GM12878 (cell line): ENCODE results near the gene PPIL3. TPM values are rescaled to one million over a fixed set of nuclear protein-coding genes. Genes with fewer than 3 reads are reported as not detected.

ENCODE experiments used
- ATAC-seq: fragments of 200-7000 bp; cut with Tn5 transposase; 3 replicates; pipeline ENCODE4 v1.9.1; 2020; ENCODE audit warnings: mild to moderate bottlenecking, moderate library complexity
- BruUV-seq: library from RNA; stranded (reverse); fragments of 400-500 nt; replicated peaks from 2 replicates; lab custom pipeline; 2021; lab: Mats Ljungman, UMichigan
- CTCF ChIA-PET: fragments of 300-600 bp; sonication (Branson Sonifier 250); formaldehyde crosslinking; extraction: SDS; loops from one replicate; lab custom pipeline; 2021; ENCODE audit warnings: inconsistent platforms; lab: Yijun Ruan, JAX
- POLR2A ChIA-PET: fragments of 350-600 bp; formaldehyde crosslinking; extraction: SDS; loops from one replicate; lab custom pipeline; 2021; ENCODE audit warnings: inconsistent platforms; lab: Charles Lee
- RAD21 ChIA-PET: fragments of 300-600 bp; sonication (Branson Sonifier 250); formaldehyde crosslinking; loops from one replicate; lab custom pipeline; 2023; ENCODE audit warnings: antibody characterized with exemption; ENCODE audit not compliant: unreplicated experiment; lab: Charles Lee
- SMC1A ChIA-PET: fragments of 300-600 bp; sonication (Branson Sonifier 250); formaldehyde crosslinking; loops from one replicate; lab custom pipeline; 2023; ENCODE audit not compliant: unreplicated experiment, uncharacterized antibody; lab: Charles Lee
- DNase-seq: peaks from one replicate; pipeline ENCODE4 v3.0.0-alpha.2; 2011; ENCODE audit warnings: low read depth, low spot score
- FAIRE-seq: peaks from 3 replicates; lab custom pipeline; 2011; peaks lifted over from hg19 to GRCh38; lab: Jason Lieb, UNC
- H2AFZ ChIP-seq: 2 replicates; pipeline ENCODE4 v1.6.0; 2011; ENCODE audit warnings: low read depth, low read length, control low read depth; ENCODE audit not compliant: control insufficient read depth
- H3K27ac ChIP-seq: 2 replicates; pipeline ENCODE4 v1.5.1; 2011; ENCODE audit warnings: control low read depth; ENCODE audit not compliant: control insufficient read depth, insufficient read depth
- H3K27me3 ChIP-seq, 2 experiments: replicated peaks in 1 of 2; 2 replicates each; pipeline versions ENCODE4 v1.6.0 to v1.6.1; 2011; ENCODE audit warnings: low read length in 1 of 2; ENCODE audit not compliant: control insufficient read depth in 2 of 2, insufficient read depth in 2 of 2
- H3K36me3 ChIP-seq, 2 experiments: 2 replicates each; pipeline ENCODE4 v1.5.1; 2011; ENCODE audit warnings: low read length in 1 of 2; ENCODE audit not compliant: control insufficient read depth in 2 of 2, insufficient read depth in 2 of 2
- H3K4me1 ChIP-seq: 2 replicates; pipeline ENCODE4 v1.6.1; 2011; ENCODE audit warnings: mild to moderate bottlenecking, low read length, moderate library complexity, mixed read lengths; ENCODE audit not compliant: control insufficient read depth, insufficient read depth
- H3K4me2 ChIP-seq: 2 replicates; pipeline ENCODE4 v1.6.0; 2011; ENCODE audit warnings: control low read depth; ENCODE audit not compliant: control insufficient read depth, insufficient read depth
- H3K4me3 ChIP-seq: fragments of 200-600 bp; sonication (generic); 2 replicates; pipeline ENCODE4 v1.5.1; 2016
- H3K79me2 ChIP-seq: 2 replicates; pipeline ENCODE4 v1.6.0; 2011; ENCODE audit warnings: low read length; ENCODE audit not compliant: control insufficient read depth, insufficient read depth
- H3K9ac ChIP-seq: 2 replicates; pipeline ENCODE4 v1.8.0; 2011; ENCODE audit warnings: low read length, control low read depth, mixed read lengths; ENCODE audit not compliant: control insufficient read depth, insufficient read depth
- H3K9me3 ChIP-seq: replicated peaks from 3 replicates; pipeline ENCODE4 v1.5.1; 2011; ENCODE audit warnings: mild to moderate bottlenecking, low read length; ENCODE audit not compliant: control insufficient read depth, insufficient read depth
- H4K20me1 ChIP-seq: 2 replicates; pipeline ENCODE4 v1.6.0; 2011; ENCODE audit not compliant: control insufficient read depth, insufficient read depth
- CREB1 ChIP-seq: IDR thresholded peaks from 2 replicates; pipeline ENCODE4 v1.6.1; 2012; ENCODE audit warnings: low read depth, mild to moderate bottlenecking, inconsistent platforms
- HSF1 ChIP-seq: fragments of 150-350 bp; IDR thresholded peaks from 2 replicates; pipeline ENCODE4 v1.6.1; 2014; ENCODE audit warnings: mild to moderate bottlenecking, low read depth, low read length
- MAX ChIP-seq: IDR thresholded peaks from 2 replicates; pipeline ENCODE4 v1.6.1; 2012; ENCODE audit warnings: low read depth, low read length, improper control_type of control experiment
- MLLT1 ChIP-seq: fragments of 450-650 bp; IDR thresholded peaks from 2 replicates; pipeline ENCODE4 v1.6.1; 2016; ENCODE audit warnings: mild to moderate bottlenecking
- MXI1 ChIP-seq: fragments of 150-350 bp; IDR thresholded peaks from 2 replicates; pipeline ENCODE4 v1.6.1; 2011; ENCODE audit warnings: low read depth, mild to moderate bottlenecking, inconsistent platforms, low read length, improper control_type of control experiment
- PBX3 ChIP-seq: IDR thresholded peaks from 2 replicates; pipeline ENCODE4 v1.6.1; 2011; ENCODE audit warnings: mild to moderate bottlenecking, low read depth, low read length, moderate library complexity; ENCODE audit not compliant: insufficient replicate concordance
- SMAD1 ChIP-seq: fragments of 450-650 bp; IDR thresholded peaks from 2 replicates; pipeline ENCODE4 v1.6.1; 2018; ENCODE audit warnings: mild to moderate bottlenecking, low read depth; ENCODE audit not compliant: partially characterized antibody
- ZBTB11 ChIP-seq: fragments of 450-650 bp; formaldehyde crosslinking; IDR thresholded peaks from 2 replicates; pipeline ENCODE4 v1.5.0; 2022; ENCODE audit warnings: mild to moderate bottlenecking, missing genetic modification characterization
- ZBTB33 ChIP-seq: fragments of 450-650 bp; IDR thresholded peaks from 2 replicates; pipeline ENCODE4 v1.6.1; 2017; ENCODE audit warnings: mild to moderate bottlenecking
- ZNF217 ChIP-seq: fragments of 450-650 bp; IDR thresholded peaks from 2 replicates; pipeline ENCODE4 v1.6.1; 2017; ENCODE audit warnings: antibody characterized with exemption, mild to moderate bottlenecking
- ZNF24 ChIP-seq: fragments of 450-650 bp; IDR thresholded peaks from 2 replicates; pipeline ENCODE4 v1.6.1; 2017; ENCODE audit warnings: antibody characterized with exemption, mild to moderate bottlenecking
- WGBS: methylation state at CpG from one replicate; pipeline ENCODE4 v1.1.6; 2016; ENCODE audit warnings: low lambda C conversion rate; ENCODE audit not compliant: insufficient replicate concordance, insufficient coverage; ENCODE audit errors: missing lambda C conversion rate; 5-methylcytosine and 5-hydroxymethylcytosine counted together
- in situ Hi-C: fragments of 300-500 bp; cut with MboI; formaldehyde crosslinking; loops from 9 replicates; pipeline ENCODE4 v1.14.3; 2018; ENCODE audit warnings: mixed read lengths
- intact Hi-C: fragments of 100-400 bp; cut with micrococcal nuclease; formaldehyde crosslinking; loops from one replicate; pipeline ENCODE4 v1.14.2; 2022; ENCODE audit not compliant: unreplicated experiment
- polyA plus RNA-seq, 11 experiments: library from polyadenylated mRNA; depleted of rRNA in 4 of 11; unstranded in 6 of 11; stranded (reverse) in 5 of 11; fragments of >200 nt; fragmentation: Nextera tagmentation in 4 of 11; fragmentation: Illumina TruSeq in 1 of 11; extraction: Ambion mirVana in 4 of 11; extraction: Trizol in 1 of 11; gene quantifications; 1 replicate in 1 of 11; 2 replicates in 10 of 11; pipeline versions ENCODE4 v1.2.1 to v1.2.3, GENCODE V29; 2011 to 2016; ENCODE audit warnings: inconsistent platforms in 2 of 11, missing spikeins in 2 of 11, low read depth in 1 of 11
- total RNA-seq, 4 experiments: library from RNA; depleted of rRNA in 3 of 4; stranded (reverse); fragments of >200 nt in 3 of 4; fragmentation: Illumina TruSeq in 1 of 4; extraction: Trizol in 1 of 4; gene quantifications; 2 replicates each; pipeline versions ENCODE4 v1.2.1 to v1.2.3, GENCODE V29; 2013 to 2021

The PPIL3 gene
- total and polyA plus RNA-seq, 10 of the 15 experiments (the other 5 are each of a cell fraction or from before 2014, with no cell fraction given): 33.8 to 176 (median 59.1) TPM

- TF ChIP-seq HSF1 (no peak), PBX3 (no peak), MAX (no peak)
- TF ChIP-seq, all 136 proteins: peak for 0
These were observed 49.4 kb downstream of the PPIL3 start (continued) for GRCh38 chr2:200839513-200839912.

- Histone ChIP-seq H3K9me3 (no peaks in the 10 kb centered on the region; the same call in 1 of the 3 replicates), H3K27ac (no peak overlapping the region), H3K4me3 (no peak overlapping the region), H4K20me1 (no peaks in the 10 kb centered on the region), H2AFZ (no peak overlapping the region), H3K4me2 (no peak overlapping the region), H3K79me2 (no peaks in the 10 kb centered on the region), H3K27me3 (no peaks in the 10 kb centered on the region), H3K4me1 (no peaks in the 10 kb centered on the region), H3K36me3 (no peaks in the 10 kb centered on the region), H3K9ac (no peak overlapping the region)
- POLR2A ChIA-PET: no interaction called here
- CTCF ChIA-PET: no interaction called here
- RAD21 ChIA-PET: no interaction called here
- 54% methylated on average over 4 of the region's 4 CpGs for WGBS
- SMC1A ChIA-PET: no interaction called here
- BruUV-seq: no TSS peak
- in situ Hi-C loops (no loop called here), intact Hi-C loops (no loop called here)
- no peak for ATAC-seq
- no peak for DNase-seq
- no peak for FAIRE-seq
- TF ChIP-seq ZNF217 (no peak), ZNF24 (no peak), MLLT1 (no peak), ZBTB33 (no peak), MXI1 (no peak), SMAD1 (no peak), ZBTB11 (CRISPR knock-in tag) (no peak), CREB1 (no peak)
These were observed 54.2 kb downstream of the PPIL3 start for GRCh38 chr2:200834701-200835100.
